Gastrocnemius medialis (tissue), 4 donors: ENCODE data around the gene APOC3. TPM values are rescaled to one million over a fixed set of nuclear protein-coding genes. Genes with fewer than 3 reads are reported as not detected.

Source experiments
- ATAC-seq, 2 donors: fragments of 150-250 bp; one replicate each; pipeline ENCODE4 v1.9.1; 2016
- DNase-seq, 2 donors: peaks; one replicate each; pipeline ENCODE4 v3.0.0-alpha.2; 2019
- H3K27ac ChIP-seq, 4 donors: fragments of 200-600 bp; sonication (generic); 1 replicate in 1 of 4; 2 replicates in 3 of 4; pipeline ENCODE4 v1.5.1; 2016 to 2018; ENCODE audit warnings: mild to moderate bottlenecking in 2 of 4, moderate library complexity in 1 of 4
- H3K27me3 ChIP-seq, 3 donors: fragments of 200-600 bp; sonication (generic) in 2 of 3; 1 replicate in 1 of 3; 2 replicates in 2 of 3; pipeline versions ENCODE4 v1.5.1 to v1.6.0; 2016 to 2019; ENCODE audit warnings: mild to moderate bottlenecking in 1 of 3, moderate library complexity in 1 of 3
- H3K36me3 ChIP-seq, 2 donors: fragments of 200-600 bp; sonication (generic) in 1 of 2; one replicate each; pipeline ENCODE4 v1.5.1; 2017 to 2018
- H3K4me1 ChIP-seq, 2 donors: fragments of 200-600 bp; sonication (generic) in 1 of 2; one replicate each; pipeline ENCODE4 v1.5.1; 2016 to 2017; ENCODE audit warnings: mild to moderate bottlenecking in 2 of 2
- H3K4me3 ChIP-seq, 4 donors: fragments of 200-600 bp; sonication (generic) in 3 of 4; 1 replicate in 1 of 4; 2 replicates in 3 of 4; pipeline ENCODE4 v1.5.1; 2016 to 2019; ENCODE audit warnings: mild to moderate bottlenecking in 2 of 4
- H3K9me3 ChIP-seq, 3 donors: fragments of 200-600 bp; sonication (generic) in 2 of 3; 1 replicate in 1 of 3; 2 replicates in 2 of 3; pipeline ENCODE4 v1.5.1; 2016 to 2019
- CTCF ChIP-seq, 5 experiments: fragments of 450-650 bp in 3 of 5; fragments of 200-600 bp in 2 of 5; sonication (generic) in 2 of 5; IDR thresholded peaks in 4 of 5; conservative IDR thresholded peaks in 1 of 5; 1 replicate in 4 of 5; 2 replicates in 1 of 5; pipeline ENCODE4 v1.5.1; 2016 to 2019; ENCODE audit warnings: antibody characterized with exemption in 5 of 5, mild to moderate bottlenecking in 3 of 5, moderate library complexity in 3 of 5
- POLR2A ChIP-seq, 2 donors: fragments of 450-650 bp; IDR thresholded peaks; one replicate each; pipeline ENCODE4 v1.6.1; 2017; ENCODE audit warnings: antibody characterized with exemption in 2 of 2, mild to moderate bottlenecking in 2 of 2, moderate library complexity in 2 of 2
- in situ Hi-C, 4 donors: fragments of 200-750 bp; cut with MboI; loops; one replicate each; pipeline versions ENCODE4 v1.15.0 to v1.8.0; 2017; ENCODE audit warnings: low sequenced_read_pairs in 4 of 4
- intact Hi-C: fragments of 100-400 bp; cut with DNase I; formaldehyde crosslinking; loops from one replicate; pipeline ENCODE4 v1.15.1; 2023; ENCODE audit warnings: low total_unique reads
- total RNA-seq, 4 donors: library from RNA; depleted of rRNA; stranded (reverse); fragments of >200 nt; gene quantifications; one replicate each; pipeline versions ENCODE4 v1.1.0 to v1.2.3, GENCODE V29; 2016

The APOC3 gene
- total RNA-seq, 4 donors from 2014 or later, result 19.3 to 45.7 TPM; not detected in 2

- Histone ChIP-seq H3K4me3 (no peak overlapping the region), H3K27me3 (no peaks in the 10 kb centered on the region), H3K27ac (no peak overlapping the region), H3K4me1 (peaks cover 7 to 8% of the 10 kb centered on the region in 2 donors), H3K36me3 (no peaks in the 10 kb centered on the region), H3K9me3 (no peaks in the 10 kb centered on the region)
- ATAC-seq (no peak), DNase-seq (no peak)
- TF ChIP-seq CTCF (IDR thresholded peaks at IDR 0.05 in 4 of 5, conservative IDR thresholded peaks at IDR 0.05 in 1 of 5), result no peak
- no peak for TF ChIP-seq POLR2A (IDR thresholded peaks at IDR 0.05)
- intact Hi-C loops (no loop called here), in situ Hi-C loops (loop anchor here in 3 of 4 donors (5.0 to 10.0 kb wide), 2 partner anchors 312 to 314 kb away; no protein-coding TSS in a partner anchor)
Measured at GRCh38 chr11:116792869-116793771, 36.6 kb upstream of the APOC3 start.

GRCh38 chr11:116793772-116794097 is 36.0 kb upstream of the APOC3 start:
- no peak for DNase-seq
- intact Hi-C loops (no loop called here), in situ Hi-C loops (loop anchor here in 3 of 4 donors (5.0 to 10.0 kb wide), 2 partner anchors 311 to 314 kb away; no protein-coding TSS in a partner anchor)
- no peak for ATAC-seq
- Histone ChIP-seq H3K27me3 (no peaks in the 10 kb centered on the region), H3K27ac (no peak overlapping the region), H3K4me3 (no peak overlapping the region), H3K4me1 (peaks cover 4 to 7% of the 10 kb centered on the region in 2 donors), H3K9me3 (no peaks in the 10 kb centered on the region), H3K36me3 (no peaks in the 10 kb centered on the region)
- TF ChIP-seq CTCF (IDR thresholded peaks at IDR 0.05 in 4 of 5, conservative IDR thresholded peaks at IDR 0.05 in 1 of 5) (no peak), POLR2A (IDR thresholded peaks at IDR 0.05) (no peak)

- no peak overlapping the region for H3K4me3 ChIP-seq
- H3K9me3 ChIP-seq, result no peaks in the 10 kb centered on the region
- no peaks in the 10 kb centered on the region for H3K27me3 ChIP-seq
- no peak for ATAC-seq
- no peak for DNase-seq
- peaks cover 4 to 7% of the 10 kb centered on the region in 2 donors for H3K4me1 ChIP-seq
- no peaks in the 10 kb centered on the region for H3K36me3 ChIP-seq
- no peak overlapping the region for H3K27ac ChIP-seq
- TF ChIP-seq POLR2A (IDR thresholded peaks at IDR 0.05) (no peak), CTCF (IDR thresholded peaks at IDR 0.05 in 4 of 5, conservative IDR thresholded peaks at IDR 0.05 in 1 of 5) (no peak)
- intact Hi-C loops (no loop called here), in situ Hi-C loops (loop anchor here in 3 of 4 donors (5.0 to 10.0 kb wide), 2 partner anchors 310 to 312 kb away; no protein-coding TSS in a partner anchor)
Measured at GRCh38 chr11:116794851-116795250, 34.9 kb upstream of the APOC3 start.

GRCh38 chr11:116796548-116796947 is 33.2 kb upstream of the APOC3 start:
- peaks cover 1 to 2% of the 10 kb centered on the region in 2 donors for H3K4me1 ChIP-seq
- TF ChIP-seq POLR2A (IDR thresholded peaks at IDR 0.05) (no peak), CTCF (IDR thresholded peaks at IDR 0.05 in 4 of 5, conservative IDR thresholded peaks at IDR 0.05 in 1 of 5) (no peak)
- H3K36me3 ChIP-seq, result no peaks in the 10 kb centered on the region
- no peaks in the 10 kb centered on the region for H3K9me3 ChIP-seq
- no peak overlapping the region for H3K4me3 ChIP-seq
- no peaks in the 10 kb centered on the region for H3K27me3 ChIP-seq
- in situ Hi-C loops (loop anchor here in 2 of 4 donors (10.0 kb wide), 1 partner anchor 308 kb away; no protein-coding TSS in a partner anchor), intact Hi-C loops (no loop called here)
- no peak for ATAC-seq
- no peak for DNase-seq
- no peak overlapping the region for H3K27ac ChIP-seq
